Activated naive CD4-positive, alpha-beta T cell treated with anti-CD3 and anti-CD28 coated beads for 36 hours (primary cell): ENCODE data around the gene SGCD. TPM values are rescaled to one million over a fixed set of nuclear protein-coding genes. Genes with fewer than 3 reads are reported as not detected.

Experiments used
- CTCF ChIA-PET: fragments of 350-600 bp; sonication (Branson Sonifier 250); formaldehyde crosslinking; loops from one replicate; lab custom pipeline; 2021; ENCODE audit warnings: antibody characterized with exemption; lab: Charles Lee
- DNase-seq: peaks from one replicate; pipeline ENCODE4 v3.0.0-alpha.2; 2020
- H3K27ac Mint-ChIP-seq: one replicate; pipeline ENCODE4 v1.8.0; 2021; ENCODE audit warnings: mild to moderate bottlenecking, mixed read lengths
- H3K27me3 Mint-ChIP-seq: one replicate; pipeline ENCODE4 v1.8.0; 2021; ENCODE audit warnings: low read depth, mixed read lengths
- H3K36me3 Mint-ChIP-seq: one replicate; pipeline ENCODE4 v1.8.0; 2021; ENCODE audit warnings: low read depth, mixed read lengths
- H3K4me1 Mint-ChIP-seq: one replicate; pipeline ENCODE4 v1.8.0; 2021; ENCODE audit warnings: low read depth, mixed read lengths
- H3K4me3 Mint-ChIP-seq: one replicate; pipeline ENCODE4 v1.8.0; 2021; ENCODE audit warnings: mild to moderate bottlenecking, moderate library complexity, mixed read lengths
- H3K9me3 Mint-ChIP-seq: one replicate; pipeline ENCODE4 v1.8.0; 2021; ENCODE audit warnings: mixed read lengths
- intact Hi-C: fragments of 100-400 bp; cut with micrococcal nuclease; formaldehyde crosslinking; loops from one replicate; pipeline ENCODE4 v1.15.1; 2023
- total RNA-seq, 2 experiments: library from RNA; stranded (reverse); gene quantifications; one replicate each; pipeline ENCODE4 v1.2.3, GENCODE V29; 2021

The SGCD gene
- not detected for total RNA-seq

GRCh38 chr5:156326718-156327259 lies at the start of gene SGCD:
SGCD (plus strand) TSS chr5:156327164.
- no peaks in the 10 kb centered on the region for H3K9me3 Mint-ChIP-seq
- intact Hi-C loops: no loop called here
- CTCF ChIA-PET: no interaction called here
- H3K27ac Mint-ChIP-seq: no peak within 1 kb of the TSS
- H3K4me3 Mint-ChIP-seq: no peak within 1 kb of the TSS
- no peaks in the 10 kb centered on the region for H3K4me1 Mint-ChIP-seq
- H3K27me3 Mint-ChIP-seq: peaks cover 16% of the 10 kb centered on the region
- no peaks in the 10 kb centered on the region for H3K36me3 Mint-ChIP-seq
- DNase-seq: no peak

- CTCF ChIA-PET: no interaction called here
- intact Hi-C loops: no loop called here
- no peaks in the 10 kb centered on the region for H3K9me3 Mint-ChIP-seq
- no peaks in the 10 kb centered on the region for H3K36me3 Mint-ChIP-seq
- no peaks in the 10 kb centered on the region for H3K4me1 Mint-ChIP-seq
- H3K27ac Mint-ChIP-seq: no peak overlapping the region
- no peak for DNase-seq
- H3K27me3 Mint-ChIP-seq: no peaks in the 10 kb centered on the region
- no peak overlapping the region for H3K4me3 Mint-ChIP-seq
Measured at GRCh38 chr5:156277290-156277689, 49.7 kb upstream of the SGCD start.

GRCh38 chr5:156295431-156295830 lies 31.5 kb upstream of the SGCD start:
- no peak overlapping the region for H3K27ac Mint-ChIP-seq
- no peak for DNase-seq
- H3K9me3 Mint-ChIP-seq: no peaks in the 10 kb centered on the region
- no peak overlapping the region for H3K4me3 Mint-ChIP-seq
- peaks cover 2% of the 10 kb centered on the region for H3K27me3 Mint-ChIP-seq
- intact Hi-C loops: no loop called here
- CTCF ChIA-PET: no interaction called here
- H3K4me1 Mint-ChIP-seq: no peaks in the 10 kb centered on the region
- H3K36me3 Mint-ChIP-seq: no peaks in the 10 kb centered on the region

- no peak for DNase-seq
- no peaks in the 10 kb centered on the region for H3K4me1 Mint-ChIP-seq
- H3K27me3 Mint-ChIP-seq: no peaks in the 10 kb centered on the region
- peaks cover 10% of the 10 kb centered on the region for H3K9me3 Mint-ChIP-seq
- H3K36me3 Mint-ChIP-seq: peaks cover 1% of the 10 kb centered on the region
- intact Hi-C loops: no loop called here
- CTCF ChIA-PET: no interaction called here
- no peak overlapping the region for H3K4me3 Mint-ChIP-seq
- H3K27ac Mint-ChIP-seq: no peak overlapping the region
Measured at GRCh38 chr5:156310115-156310514, 16.8 kb upstream of the SGCD start.

GRCh38 chr5:156312897-156313694 lies 13.9 kb upstream of the SGCD start:
- H3K36me3 Mint-ChIP-seq: no peaks in the 10 kb centered on the region
- CTCF ChIA-PET: no interaction called here

GRCh38 chr5:156314416-156314815 lies 12.5 kb upstream of the SGCD start:
- Mint-ChIP-seq H3K27me3 (peaks cover 3% of the 10 kb centered on the region), H3K36me3 (no peaks in the 10 kb centered on the region), H3K9me3 (no peaks in the 10 kb centered on the region), H3K27ac (no peak overlapping the region), H3K4me1 (no peaks in the 10 kb centered on the region), H3K4me3 (no peak overlapping the region)
- DNase-seq: no peak
- intact Hi-C loops: no loop called here
- CTCF ChIA-PET: no interaction called here

More at GRCh38 chr5:156312897-156313694, 13.9 kb upstream of the SGCD start:
- no peak for DNase-seq
- intact Hi-C loops: no loop called here
- peaks cover 3% of the 10 kb centered on the region for H3K27me3 Mint-ChIP-seq
- H3K4me1 Mint-ChIP-seq: no peaks in the 10 kb centered on the region
- H3K27ac Mint-ChIP-seq: no peak overlapping the region
- H3K4me3 Mint-ChIP-seq: no peak overlapping the region
- no peaks in the 10 kb centered on the region for H3K9me3 Mint-ChIP-seq

- Mint-ChIP-seq H3K36me3 (no peaks in the 10 kb centered on the region), H3K27me3 (peaks cover 16% of the 10 kb centered on the region), H3K4me3 (no peak overlapping the region), H3K4me1 (no peaks in the 10 kb centered on the region), H3K27ac (no peak overlapping the region), H3K9me3 (no peaks in the 10 kb centered on the region)
- intact Hi-C loops: no loop called here
- DNase-seq: no peak
- CTCF ChIA-PET: no interaction called here
Measured at GRCh38 chr5:156322666-156323065, 4.3 kb upstream of the SGCD start.

GRCh38 chr5:156327296-156327695 lies 332 bp downstream of the SGCD start:
- peaks cover 16% of the 10 kb centered on the region for H3K27me3 Mint-ChIP-seq
- CTCF ChIA-PET: no interaction called here
- no peak overlapping the region for H3K27ac Mint-ChIP-seq
- H3K9me3 Mint-ChIP-seq: no peaks in the 10 kb centered on the region
- no peaks in the 10 kb centered on the region for H3K4me1 Mint-ChIP-seq
- intact Hi-C loops: no loop called here
- DNase-seq: no peak
- no peak overlapping the region for H3K4me3 Mint-ChIP-seq
- no peaks in the 10 kb centered on the region for H3K36me3 Mint-ChIP-seq

GRCh38 chr5:156328161-156328560 lies 1.2 kb downstream of the SGCD start:
- Mint-ChIP-seq H3K36me3 (no peaks in the 10 kb centered on the region), H3K27me3 (peaks cover 13% of the 10 kb centered on the region), H3K4me3 (no peak overlapping the region), H3K4me1 (no peaks in the 10 kb centered on the region), H3K9me3 (no peaks in the 10 kb centered on the region), H3K27ac (no peak overlapping the region)
- CTCF ChIA-PET: interaction anchor here (0.6 kb wide), 1 partner anchor 503 kb away, joined by 5 read pairs; no protein-coding TSS in a partner anchor
- intact Hi-C loops: no loop called here
- no peak for DNase-seq

GRCh38 chr5:156328766-156329165 lies 1.8 kb downstream of the SGCD start:
- no peaks in the 10 kb centered on the region for H3K4me1 Mint-ChIP-seq
- H3K27ac Mint-ChIP-seq: no peak overlapping the region
- DNase-seq: no peak
- no peak overlapping the region for H3K4me3 Mint-ChIP-seq
- CTCF ChIA-PET: no interaction called here
- intact Hi-C loops: no loop called here
- peaks cover 13% of the 10 kb centered on the region for H3K27me3 Mint-ChIP-seq
- no peaks in the 10 kb centered on the region for H3K9me3 Mint-ChIP-seq
- H3K36me3 Mint-ChIP-seq: no peaks in the 10 kb centered on the region

- Mint-ChIP-seq H3K4me1 (no peaks in the 10 kb centered on the region), H3K36me3 (no peaks in the 10 kb centered on the region), H3K27me3 (peaks cover 13% of the 10 kb centered on the region), H3K27ac (no peak overlapping the region), H3K4me3 (no peak overlapping the region), H3K9me3 (no peaks in the 10 kb centered on the region)
- intact Hi-C loops: no loop called here
- DNase-seq: no peak
- CTCF ChIA-PET: no interaction called here
Measured at GRCh38 chr5:156329171-156329611, 2.2 kb downstream of the SGCD start.

- no peaks in the 10 kb centered on the region for H3K4me1 Mint-ChIP-seq
- no peak for DNase-seq
- H3K4me3 Mint-ChIP-seq: no peak overlapping the region
Measured at GRCh38 chr5:156330141-156330870, 3.3 kb downstream of the SGCD start.

More at GRCh38 chr5:156330141-156330870, 3.3 kb downstream of the SGCD start:
- CTCF ChIA-PET: no interaction called here
- Mint-ChIP-seq H3K36me3 (no peaks in the 10 kb centered on the region), H3K9me3 (no peaks in the 10 kb centered on the region), H3K27ac (no peak overlapping the region), H3K27me3 (peaks cover 13% of the 10 kb centered on the region)
- intact Hi-C loops: no loop called here
